Kasumi-1 (cell line): ENCODE measurements around the gene ITGB7.
A peak's percentile ranks its signal among the peaks of the same experiment; 100 is the strongest.
"Not testable (repeated sequence)": the region's sequence is repeated elsewhere in the genome, so short reads cannot be mapped to it uniquely, and the experiment has no call there.

Experiments
- DNase-seq, 2 experiments: peaks; one replicate each; lab custom pipeline; 2025; lab: John Stamatoyannopoulos, UW

Gene ITGB7

DNA sequence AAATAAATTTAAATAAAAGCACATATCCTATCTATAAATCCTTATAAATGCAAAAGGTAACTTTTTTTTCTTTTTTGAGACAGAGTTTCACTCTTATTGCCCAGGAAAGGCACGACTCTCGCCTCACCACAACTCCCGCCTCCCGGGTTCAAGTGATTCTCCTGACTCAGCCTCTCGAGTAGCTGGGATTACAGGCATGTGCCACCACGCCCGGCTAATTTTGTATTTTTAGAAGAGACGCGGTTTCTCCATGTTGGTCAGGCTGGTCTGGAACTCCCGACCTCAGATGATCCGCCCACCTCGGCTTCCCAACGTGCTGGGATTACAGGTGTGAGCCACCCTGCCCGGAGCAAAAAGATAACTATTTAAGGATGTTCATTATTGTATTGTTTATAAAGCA, 28.2 kb downstream of the ITGB7 start:
- DNase-seq: not testable (repeated sequence)

DNA sequence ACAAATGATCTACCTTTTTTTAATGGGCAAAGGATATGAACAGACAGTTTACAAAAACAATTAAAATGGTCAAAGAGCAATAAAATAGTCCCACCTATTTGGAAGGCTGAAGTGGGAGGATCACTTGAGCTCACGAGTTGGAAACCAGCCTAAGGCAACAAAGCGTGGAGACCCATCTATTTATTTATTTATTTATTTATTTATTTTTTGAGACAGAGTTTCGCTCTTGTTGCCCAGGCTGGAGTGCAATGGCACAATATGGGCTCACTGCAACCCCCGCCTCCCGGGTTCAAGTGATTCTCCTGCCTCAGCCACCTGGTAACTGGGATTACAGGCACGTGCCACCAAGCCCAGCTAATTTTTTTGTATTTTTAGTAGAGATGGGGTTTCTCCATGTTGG, 29.6 kb downstream of the ITGB7 start:
- not testable (repeated sequence) for DNase-seq

DNA sequence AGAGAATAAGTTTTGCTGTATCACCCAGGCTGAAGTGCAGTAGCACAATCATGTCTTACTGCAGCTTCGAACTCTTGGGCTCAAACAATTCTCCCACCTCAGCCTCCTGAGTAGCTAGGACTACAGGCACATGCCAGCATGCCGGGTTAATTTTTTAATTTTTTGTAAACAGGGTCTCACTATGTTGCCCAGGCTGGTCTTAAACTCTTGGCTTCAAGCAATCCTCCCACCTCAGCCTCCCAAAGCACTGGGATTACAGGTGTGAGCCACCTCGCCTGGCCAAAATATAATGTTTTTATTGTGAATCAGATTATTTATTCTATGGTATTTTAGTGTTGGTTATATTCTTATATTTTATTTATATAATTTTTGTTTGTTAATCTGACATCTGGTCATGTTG, 30.3 kb downstream of the ITGB7 start:
- DNase-seq: no peak

DNA sequence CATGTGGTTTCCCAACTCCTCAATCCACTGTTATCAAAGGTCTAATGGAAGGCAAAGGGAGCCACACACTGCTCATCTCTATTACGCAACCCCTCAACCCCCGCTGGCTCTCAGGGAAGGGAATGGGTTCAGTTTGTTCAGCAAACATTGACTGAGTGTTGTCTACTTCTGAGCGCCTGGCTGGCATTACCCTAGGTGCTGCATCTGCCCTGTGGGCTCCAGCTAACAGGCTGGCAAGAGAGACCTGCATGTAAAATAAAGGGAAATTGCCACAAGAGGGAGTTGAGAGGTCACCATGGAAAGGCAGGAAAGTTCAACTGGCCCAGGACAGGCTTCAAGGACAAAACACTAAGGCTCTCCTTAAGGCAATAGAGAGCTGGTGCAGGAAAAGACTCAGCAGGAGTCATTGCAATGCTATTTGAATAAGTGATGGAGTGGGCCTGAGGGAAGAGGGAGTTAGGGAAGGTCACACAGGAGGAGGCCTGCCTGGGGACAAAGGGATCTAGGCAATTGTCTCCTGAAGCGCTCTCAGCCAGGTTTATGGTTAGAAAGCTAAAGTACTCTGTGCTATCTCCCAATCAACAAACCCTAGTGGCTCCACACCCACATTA, 32.1 kb downstream of the ITGB7 start:
- DNase-seq: peak; percentile 32 to 53

DNA sequence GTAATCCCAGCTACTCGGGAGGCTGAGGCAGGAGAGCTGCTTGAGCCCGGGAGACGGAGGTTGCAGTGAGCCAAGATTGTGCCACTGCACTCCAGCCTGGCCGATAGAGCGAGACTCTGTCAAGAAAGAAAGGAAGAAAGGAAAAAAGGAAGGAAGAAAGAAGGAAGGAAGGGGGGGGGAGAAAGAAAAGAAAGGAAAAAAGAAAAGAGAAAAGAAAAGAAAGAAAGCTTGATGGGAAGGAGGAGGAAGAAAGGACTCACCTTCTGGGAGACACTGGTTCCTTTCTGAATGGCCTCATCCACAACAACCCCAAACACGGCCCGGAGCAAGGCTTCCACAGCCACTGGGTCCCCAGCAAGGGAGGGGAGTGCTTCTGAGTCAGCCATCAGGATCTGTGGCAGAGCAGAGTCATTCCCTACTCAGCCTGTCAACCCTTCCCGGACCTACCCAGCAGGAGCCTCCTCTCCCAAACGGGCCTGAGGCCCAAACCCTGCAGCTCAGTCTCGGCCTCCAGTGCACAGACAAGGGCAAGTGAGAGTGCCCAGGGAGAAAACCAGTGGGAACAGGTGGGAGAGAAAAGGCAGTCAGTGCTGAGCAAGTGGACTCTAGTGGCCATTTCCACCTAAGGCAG, 33.9 kb downstream of the ITGB7 start:
- DNase-seq: no peak

DNA sequence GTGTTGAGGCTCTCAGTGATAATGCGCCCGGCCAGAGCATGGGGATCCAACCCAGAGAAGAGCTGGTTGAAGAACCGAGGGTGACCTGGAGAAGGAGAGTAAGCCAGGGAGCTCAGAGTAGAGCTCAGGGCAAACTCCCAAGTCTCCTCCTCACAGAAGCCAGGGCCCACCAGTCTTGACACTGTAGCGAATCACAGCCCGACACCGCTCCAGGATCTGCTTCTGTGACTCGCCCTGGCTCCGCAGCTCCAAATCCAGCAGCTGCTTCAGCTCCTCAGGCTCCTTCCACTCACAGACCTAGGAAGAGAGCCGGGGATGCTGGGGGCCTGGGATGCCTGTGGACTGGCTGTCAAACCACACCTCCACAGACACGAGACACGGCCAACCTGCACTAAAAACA, 34.7 kb downstream of the ITGB7 start:
- DNase-seq: no peak

DNA sequence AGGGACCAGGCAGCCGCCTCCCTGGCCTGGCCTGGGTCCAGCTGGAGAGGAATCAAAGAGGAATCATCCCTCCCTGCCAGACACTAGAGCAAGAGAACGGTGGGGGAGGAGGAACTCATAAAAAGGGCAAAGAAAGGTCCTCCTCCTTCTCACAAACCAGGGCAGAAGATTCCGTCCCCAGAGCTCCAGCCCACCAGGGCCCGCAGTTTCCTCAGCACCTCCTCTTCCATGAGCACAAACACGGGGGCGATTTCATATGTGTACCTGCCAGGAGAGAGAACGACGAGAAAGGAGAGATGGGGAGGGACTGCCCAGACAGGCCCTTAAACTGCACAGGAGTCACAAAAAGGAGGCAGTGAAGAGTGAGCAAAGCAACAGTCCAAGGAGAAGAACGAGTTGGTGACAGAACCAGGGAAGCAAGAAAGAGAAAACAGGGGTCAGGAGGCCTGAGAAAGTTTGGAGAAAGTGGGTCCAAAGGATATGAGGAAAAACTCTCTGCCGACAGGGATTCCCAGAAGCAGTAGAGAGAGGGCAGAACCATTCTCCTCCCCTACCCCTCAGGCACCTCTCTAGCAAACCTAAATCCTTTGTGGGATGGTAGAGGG, 35.2 kb downstream of the ITGB7 start:
- no peak for DNase-seq

DNA sequence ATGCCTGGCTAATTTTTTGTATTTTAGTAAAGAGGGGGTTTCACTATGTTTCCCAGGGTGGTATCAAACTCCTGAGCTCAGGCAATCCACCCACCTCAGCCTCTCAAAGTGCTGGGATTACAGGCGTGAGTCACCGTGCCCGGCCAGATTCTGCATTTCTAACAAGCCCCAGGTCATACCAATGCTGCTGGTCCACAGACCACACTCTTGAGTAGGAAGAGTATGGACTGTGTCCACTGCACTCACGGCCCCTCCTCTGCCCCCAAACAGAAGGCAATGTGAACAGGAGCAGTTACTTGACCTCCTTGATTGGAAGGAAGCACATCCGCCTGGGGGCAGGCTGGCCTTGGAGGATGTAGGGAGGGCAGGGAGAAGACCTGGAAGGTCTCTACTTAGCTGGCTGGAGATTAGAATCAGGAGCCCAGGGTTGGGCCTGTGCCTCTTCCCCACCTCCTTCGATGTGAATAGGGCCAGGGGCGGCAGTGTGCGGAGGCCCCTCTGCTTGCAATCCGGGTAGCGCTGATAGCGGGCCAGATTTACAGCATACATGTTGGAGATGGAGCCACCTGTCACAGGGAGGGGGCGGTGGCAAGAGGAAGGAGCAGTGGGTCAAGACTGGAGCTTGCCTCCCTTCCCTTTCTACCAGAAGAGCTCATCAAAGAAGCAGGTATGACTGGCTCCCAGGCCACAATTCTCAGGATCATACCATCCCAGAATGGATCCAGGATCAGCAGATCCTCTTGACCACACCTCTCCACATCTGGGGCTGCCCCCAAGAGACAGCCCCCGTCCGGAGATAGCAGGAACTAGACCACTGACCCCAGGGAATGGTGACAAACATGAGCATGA, 36.0 kb downstream of the ITGB7 start:
- DNase-seq: no peak

DNA sequence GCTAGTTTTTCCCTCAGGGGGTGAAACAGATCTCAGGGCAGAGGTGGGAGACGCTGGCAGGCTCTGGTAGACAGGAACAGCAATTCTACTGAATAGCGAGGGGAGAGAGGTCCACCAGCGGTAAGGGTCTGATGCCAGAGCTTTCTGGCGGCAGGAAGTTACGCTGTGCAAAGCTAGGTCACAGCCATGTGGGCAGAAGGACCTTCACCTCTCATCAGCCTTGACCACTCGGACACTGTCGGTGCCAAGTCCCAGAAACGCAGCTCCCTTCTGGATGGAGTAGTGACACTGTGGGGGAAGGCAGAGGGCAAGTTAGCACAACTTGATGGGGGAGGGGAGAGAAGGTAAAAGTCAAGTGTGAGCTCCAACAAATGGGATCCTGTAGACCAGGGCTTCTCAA, 36.8 kb downstream of the ITGB7 start:
- no peak for DNase-seq

DNA sequence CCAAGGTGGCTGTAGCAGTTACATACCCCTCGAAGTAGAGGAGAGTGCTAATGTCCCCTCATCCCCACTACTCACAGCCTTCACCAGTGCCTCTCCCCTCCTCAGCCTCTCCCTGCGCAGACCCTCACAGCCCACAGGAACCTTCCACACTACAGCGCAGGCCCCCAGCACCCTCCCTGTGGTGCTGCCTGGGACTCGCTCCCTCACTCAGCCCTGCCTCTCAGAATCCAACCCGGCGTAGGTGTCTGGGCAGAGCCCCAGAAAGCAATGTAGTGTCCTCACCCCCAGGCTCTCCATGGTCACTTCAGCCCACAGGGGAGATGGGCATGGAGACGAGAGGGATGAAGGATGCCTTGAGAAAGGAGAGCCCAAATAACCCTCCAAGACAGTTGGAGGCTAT, 37.4 kb downstream of the ITGB7 start:
- no peak for DNase-seq

DNA sequence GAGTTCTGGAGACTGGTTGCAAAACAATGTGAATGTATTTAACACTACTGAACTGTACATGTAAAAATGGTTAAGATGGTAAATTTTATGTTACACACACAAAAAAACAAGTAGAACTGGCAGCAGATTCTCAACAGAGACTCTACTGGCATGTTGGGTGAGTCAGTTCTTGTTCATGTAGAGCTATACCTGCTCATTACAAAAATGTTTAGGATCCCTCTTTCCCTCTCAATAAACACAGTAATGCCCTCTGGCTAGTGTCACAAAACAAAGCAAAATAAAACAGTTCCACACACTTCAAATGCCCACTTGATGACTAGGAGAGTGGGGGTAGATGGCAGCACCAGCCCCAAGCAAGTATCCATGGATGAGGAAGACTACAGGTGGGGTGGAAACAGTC, 40.2 kb downstream of the ITGB7 start:
- DNase-seq: no peak

DNA sequence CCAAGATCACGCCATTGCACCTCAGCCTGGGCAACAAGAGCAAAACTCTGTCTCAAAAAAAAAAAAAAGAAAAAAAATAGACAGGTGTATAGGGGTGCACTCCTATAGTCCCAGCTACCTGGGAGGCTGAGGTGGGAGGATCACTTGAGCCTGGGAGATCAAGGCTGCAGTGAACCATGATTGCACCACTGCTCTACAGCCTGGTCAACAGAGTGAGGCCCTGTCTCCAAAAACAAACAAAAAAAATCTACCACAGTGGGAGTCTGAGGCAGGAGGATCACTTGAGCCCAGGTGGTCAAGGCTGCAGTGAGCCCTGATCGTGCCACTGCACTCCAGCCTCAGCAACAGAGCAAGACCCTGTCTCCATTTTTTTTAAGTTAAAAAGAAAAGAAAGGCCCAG, 44.0 kb downstream of the ITGB7 start:
- not testable (repeated sequence) for DNase-seq

DNA sequence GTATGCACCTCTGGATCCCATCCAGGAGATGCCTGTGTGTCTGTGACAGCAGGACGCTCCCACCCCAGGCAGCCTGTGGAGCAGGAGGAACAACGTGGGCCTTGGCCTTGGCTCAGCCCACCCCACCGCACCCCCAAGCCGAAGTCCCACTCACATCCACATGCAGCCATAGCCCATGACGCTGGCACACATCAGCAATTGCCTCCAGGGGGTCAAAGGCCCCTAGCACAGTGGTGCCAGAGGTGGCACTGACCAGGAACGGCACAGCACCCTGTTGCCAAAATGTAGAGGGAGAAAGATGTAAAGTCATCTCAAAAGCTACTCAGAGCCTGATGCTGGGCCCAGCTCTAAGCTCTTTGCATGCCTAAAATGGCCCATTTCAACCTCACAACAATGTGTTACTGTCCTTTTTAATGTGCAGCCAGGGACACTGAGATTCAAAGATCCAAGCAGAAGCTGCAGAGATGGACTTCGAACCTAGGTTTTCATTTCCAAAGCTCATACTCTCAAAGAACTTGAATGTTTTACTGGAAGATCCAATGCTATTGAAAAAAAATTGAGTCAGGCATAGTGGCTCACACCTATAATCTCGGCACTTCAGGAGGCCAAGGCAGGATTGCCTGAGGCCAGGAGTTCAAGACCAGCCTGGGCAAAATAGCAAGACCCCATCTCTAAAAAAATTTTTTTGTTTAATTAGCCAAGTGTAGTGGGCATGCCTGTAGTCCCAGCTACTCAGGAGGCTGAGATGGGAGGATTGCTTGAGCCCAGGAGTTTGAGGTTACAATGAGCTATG, 45.7 kb downstream of the ITGB7 start:
- DNase-seq: no peak

DNA sequence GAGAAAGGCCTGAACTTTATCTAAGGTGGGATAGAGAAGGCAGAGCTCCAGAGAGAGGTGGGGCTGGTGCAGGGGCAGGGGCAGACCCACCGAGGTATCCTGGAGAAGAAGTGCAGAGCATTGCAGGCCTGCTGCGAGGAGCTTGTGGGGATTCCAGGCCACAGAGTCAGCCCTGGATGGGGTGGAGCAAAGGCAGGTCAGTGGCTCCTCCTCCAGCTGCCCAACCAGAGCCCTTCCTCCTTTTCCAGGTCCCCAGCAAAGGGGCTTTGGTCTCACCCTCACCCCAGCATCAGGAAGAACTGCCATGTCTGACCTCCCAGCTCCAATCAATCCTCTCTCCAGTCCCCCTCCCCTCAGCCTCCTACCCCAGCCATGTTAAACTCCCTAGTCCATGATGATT, 46.4 kb downstream of the ITGB7 start:
- DNase-seq: no peak

DNA sequence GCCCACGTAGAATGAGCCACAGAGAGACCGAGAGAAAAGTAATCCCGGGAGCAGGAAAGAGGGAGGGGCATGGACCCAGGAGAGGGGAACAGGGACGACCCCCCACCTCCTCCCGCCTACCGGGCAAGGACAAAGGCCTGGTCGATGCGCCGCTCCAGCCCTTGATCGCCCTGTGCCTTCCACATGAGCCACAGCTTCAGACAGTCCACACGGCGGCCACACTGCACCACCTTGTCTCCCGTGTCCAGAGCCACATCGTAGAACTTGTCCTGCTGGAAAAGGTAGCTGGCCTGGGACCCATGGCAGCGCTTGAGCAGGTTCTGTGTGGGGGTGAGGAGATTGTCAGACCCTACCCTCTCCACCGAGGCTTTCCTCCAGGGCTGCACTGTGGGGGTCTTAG, 47.1 kb downstream of the ITGB7 start:
- DNase-seq: no peak

DNA sequence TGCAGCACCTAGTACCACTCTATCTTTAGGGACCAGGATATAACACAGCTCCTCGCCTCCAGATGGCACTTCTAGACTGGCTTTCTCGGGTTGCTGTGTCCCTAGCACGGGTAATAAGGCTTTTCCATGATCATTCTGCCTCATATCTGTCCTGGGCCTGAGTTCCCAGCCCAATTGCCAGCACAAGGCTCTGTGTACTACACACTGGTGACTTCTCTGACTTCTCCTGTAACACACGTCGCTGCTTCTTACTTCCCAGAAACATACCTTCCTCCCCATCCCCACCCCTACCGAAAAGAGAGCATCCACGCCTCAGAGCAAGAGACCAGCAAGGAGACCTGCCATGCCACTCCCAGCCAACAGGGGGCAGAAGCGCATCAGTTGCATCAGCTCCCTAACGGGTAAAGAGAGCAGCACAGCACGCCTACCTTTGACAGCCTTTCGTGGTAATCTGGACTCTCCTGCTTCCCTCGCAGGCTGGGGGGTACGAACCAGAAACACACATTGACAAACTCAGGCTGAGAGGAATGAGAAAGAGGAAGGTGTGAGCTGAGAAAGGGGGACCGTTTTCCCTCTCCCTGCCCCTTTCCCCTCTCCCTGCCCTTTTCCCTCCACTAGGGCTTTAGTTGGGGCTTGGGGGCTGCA, 47.7 kb downstream of the ITGB7 start:
- DNase-seq: peak; percentile 78 to 84

DNA sequence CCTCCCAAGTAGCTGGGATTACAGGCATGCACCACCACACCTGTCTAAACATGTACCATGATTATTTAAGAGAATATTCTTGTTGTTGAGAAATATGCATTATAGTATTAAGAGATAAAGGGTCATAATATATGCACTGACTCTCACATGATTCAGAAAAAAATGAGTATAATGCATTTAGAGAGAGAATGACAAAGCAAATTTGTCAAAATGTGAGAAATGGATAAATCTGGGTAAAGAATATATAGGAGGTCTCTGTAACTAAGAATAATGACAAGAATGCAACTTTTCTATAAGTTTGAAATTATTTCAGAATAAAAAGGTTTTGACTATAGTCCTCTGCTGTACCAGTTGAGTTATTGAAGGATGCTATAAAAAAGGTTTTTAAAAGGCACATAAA, 54.7 kb downstream of the ITGB7 start:
- DNase-seq: no peak

DNA sequence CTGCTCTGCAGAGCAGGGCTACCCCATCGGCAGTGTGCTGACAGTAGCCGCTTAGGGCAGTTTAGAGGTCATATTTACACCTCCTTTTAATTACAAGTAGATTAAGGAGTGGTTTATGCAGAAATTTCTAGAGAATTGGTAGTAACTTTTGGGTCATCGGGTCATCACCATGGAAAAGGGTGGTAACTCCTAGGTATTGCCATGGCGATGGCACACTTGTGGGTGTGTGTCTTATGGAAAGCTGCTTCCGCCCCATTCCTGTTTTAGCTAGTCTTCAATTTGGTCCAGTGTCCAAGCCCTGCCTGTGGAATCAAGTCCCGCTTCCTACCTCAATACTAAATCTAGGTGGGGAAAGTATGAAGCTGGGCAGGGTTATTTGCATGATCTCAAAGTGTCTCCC, 56.0 kb downstream of the ITGB7 start:
- no peak for DNase-seq

DNA sequence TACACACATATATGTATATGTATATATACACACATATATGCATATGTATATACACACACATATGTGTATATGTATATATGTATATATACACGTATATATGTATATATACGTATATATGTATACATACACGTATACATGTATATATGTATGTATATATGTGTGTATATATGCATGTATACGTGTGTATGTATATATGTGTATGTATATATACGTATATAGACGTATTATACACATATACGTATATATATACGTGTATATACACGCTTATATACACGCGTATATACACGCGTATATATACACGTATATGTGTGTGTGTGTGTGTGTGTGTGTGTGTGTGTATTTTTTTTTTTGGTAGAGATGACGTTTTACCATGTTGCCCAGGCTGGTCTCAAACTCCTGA, 59.4 kb downstream of the ITGB7 start:
- DNase-seq: no peak

DNA sequence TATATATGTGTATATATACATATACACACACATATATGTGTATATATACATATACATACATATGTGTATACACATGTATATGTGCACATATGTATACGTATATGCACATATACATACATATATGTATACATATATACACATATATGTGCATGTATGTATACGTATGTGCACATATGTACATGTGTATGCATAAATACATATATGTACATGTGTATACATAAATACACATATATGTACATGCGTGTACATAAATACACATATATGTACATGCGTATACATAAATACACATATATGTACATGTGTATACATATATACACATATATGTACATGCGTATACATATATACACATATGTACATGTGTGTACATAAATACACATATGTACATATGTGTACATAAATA, 59.9 kb downstream of the ITGB7 start:
- no peak for DNase-seq

DNA sequence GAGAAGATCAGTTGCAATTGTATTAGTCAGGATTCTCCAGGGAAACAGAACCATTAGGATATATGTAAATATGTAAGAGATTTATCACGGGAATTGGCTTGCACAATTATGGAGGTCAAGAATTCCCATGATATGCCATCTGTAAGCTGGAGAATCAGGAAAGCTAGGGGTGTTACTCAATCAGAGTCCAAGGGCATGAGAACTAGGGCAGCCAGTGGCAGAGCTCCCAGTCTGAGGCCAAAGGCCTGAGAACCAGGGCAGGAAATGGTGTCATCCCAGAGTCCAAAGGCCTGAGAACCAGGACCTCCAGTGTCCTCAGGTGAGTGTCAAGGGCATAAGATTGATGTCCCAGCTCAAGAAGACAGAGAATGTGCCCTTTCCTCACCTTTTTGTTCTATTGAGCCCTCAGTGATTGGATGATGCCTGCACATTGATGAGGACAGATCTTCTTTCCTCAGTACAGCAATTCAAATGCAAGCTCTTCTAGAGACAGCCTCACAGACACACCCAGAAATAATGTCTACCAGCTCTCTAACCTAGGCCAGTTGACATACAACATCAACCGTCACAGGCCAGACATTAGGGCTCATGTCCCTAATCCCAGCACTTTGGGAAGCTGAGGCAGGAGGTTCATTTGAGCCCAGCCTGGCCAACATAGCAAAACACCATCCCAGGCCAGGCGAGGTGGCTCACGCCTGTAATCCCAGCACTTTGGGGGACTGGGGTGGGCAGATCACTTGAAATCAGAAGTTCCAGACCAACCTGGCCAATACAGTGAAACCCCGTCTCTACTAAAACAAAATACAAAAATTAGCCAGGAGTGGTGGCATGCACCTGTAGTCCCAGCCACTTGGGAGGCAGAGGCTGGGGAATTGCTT, 61.4 kb downstream of the ITGB7 start:
- DNase-seq: no peak
